GM20000 (cell line): ENCODE measurements around the gene CNST.

Source experiments
- DNase-seq: peaks from one replicate; pipeline ENCODE4 v3.0.0; 2012; ENCODE audit warnings: low spot score
- TF ChIP-seq, protein P1 (sequence below): IDR thresholded peaks from 2 replicates; pipeline ENCODE4 v1.5.1; 2012; ENCODE audit warnings: mild to moderate bottlenecking, control low read depth; ENCODE audit errors: extremely low read depth, missing control alignments

The CNST gene

DNA sequence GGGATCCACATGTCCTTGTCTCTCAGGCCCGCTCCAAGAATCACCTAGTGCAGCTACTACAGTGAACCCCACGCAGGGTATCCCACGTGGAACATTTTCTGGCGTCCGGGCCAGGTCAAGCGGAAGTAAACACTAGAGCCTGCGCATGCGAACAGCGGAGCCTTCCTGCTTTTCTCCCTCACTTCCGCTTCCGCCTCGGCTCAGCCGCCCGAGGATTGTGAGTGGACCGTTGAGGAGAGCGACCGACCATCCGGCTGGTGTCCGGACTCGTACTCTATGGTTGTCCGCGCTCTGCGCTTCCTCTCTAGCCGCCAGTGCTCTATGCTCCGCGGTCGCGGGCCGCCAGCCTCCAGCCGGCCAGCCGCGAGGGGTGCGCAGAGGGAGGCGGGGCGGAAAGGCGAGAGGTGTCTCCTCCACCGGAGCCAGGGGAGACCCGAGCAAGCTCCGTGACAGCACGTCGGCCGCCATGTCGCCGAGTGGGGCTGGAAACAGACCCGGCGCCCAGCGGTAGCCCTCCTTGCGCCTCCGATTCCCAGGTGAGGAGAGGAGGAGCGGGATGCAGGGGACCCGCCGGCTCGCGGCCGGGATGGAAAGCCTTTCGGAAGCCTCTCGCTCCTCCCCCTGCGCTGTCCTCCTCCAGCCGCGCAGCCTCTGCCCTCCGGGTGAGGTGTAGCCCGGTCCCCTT lies at the start of gene CNST, which contains the start of gene TFB2M:
Gene CNST, plus strand, starts transcription at position 329 of the 685 bp plus-strand sequence. CDS start 25,107 bp downstream, outside the sequence.
Gene TFB2M, minus strand, starts transcription at position 134 of the 685 bp plus-strand sequence. Its CDS starts 123 bp downstream, at position 11.
- peak; percentile 89 for DNase-seq
- TF ChIP-seq, protein P1, sequence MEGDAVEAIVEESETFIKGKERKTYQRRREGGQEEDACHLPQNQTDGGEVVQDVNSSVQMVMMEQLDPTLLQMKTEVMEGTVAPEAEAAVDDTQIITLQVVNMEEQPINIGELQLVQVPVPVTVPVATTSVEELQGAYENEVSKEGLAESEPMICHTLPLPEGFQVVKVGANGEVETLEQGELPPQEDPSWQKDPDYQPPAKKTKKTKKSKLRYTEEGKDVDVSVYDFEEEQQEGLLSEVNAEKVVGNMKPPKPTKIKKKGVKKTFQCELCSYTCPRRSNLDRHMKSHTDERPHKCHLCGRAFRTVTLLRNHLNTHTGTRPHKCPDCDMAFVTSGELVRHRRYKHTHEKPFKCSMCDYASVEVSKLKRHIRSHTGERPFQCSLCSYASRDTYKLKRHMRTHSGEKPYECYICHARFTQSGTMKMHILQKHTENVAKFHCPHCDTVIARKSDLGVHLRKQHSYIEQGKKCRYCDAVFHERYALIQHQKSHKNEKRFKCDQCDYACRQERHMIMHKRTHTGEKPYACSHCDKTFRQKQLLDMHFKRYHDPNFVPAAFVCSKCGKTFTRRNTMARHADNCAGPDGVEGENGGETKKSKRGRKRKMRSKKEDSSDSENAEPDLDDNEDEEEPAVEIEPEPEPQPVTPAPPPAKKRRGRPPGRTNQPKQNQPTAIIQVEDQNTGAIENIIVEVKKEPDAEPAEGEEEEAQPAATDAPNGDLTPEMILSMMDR, result no peak

GRCh38 chr1:246517391-246517790 lies 48.9 kb upstream of the CNST start:
- TF ChIP-seq, protein P1, result no peak
- no peak for DNase-seq

DNA sequence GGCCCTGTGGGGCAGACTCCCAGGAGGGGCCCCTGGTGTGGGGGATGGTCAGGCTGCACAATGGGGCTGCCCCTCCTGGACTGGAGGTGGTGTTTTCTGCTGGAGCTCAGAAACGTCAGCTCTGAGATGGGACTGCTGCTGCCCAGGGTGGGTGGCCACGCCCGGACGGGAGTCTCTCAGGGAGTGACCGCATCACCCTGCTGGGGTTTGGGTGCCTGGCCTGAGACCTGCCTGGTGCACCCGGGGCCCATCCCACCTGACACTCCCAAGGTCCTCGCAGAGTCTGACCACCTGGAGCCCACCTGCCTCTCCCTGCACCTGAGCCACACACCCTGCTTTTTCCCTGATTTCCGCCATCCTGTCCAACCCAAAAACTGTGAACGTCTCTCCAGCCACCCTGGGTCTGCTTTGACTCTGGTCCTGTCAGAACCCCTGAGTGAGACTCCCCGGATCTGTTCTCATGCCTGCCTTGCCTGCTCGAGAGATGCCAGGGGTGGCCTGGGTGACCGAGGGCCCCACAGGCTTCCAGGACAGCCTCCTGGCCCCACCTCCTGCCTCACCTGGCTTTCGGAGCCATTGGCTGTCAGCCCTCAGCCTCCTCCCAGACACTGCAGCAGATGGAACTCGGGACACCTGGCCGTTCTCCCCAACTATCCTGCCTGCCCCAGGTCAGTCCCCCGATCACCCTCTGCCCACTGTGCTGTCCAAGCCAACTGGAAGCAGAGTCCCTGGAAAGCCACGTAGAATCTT lies 47.6 kb upstream of the CNST start:
- DNase-seq, result no peak
- TF ChIP-seq, protein P1, result no peak

GRCh38 chr1:246519514-246519913 lies 46.7 kb upstream of the CNST start:
- DNase-seq, result no peak

GRCh38 chr1:246526380-246526779 lies 39.9 kb upstream of the CNST start:
- DNase-seq, result no peak

More at GRCh38 chr1:246519514-246519913, 46.7 kb upstream of the CNST start:
- TF ChIP-seq, protein P1, result no peak

DNA sequence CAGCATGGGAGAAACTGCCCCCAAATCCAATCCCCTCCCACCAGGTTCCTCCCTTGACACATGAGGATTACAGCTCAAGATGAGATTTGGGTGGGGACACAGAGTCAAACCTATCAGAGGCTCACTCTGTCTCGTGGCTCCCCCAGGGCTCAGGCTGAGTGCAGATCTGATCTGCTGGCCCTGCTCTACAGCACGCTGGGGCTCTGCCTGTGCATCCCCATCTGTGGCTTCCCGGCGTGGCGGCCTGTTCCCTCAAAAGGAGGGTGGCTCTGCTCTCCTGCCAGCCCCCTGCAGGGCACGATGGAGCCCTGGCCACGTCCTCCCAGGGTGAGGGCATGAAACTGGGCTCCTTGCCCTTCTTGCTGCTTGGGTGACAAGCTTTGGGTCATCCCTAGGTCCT lies 39.3 kb upstream of the CNST start:
- TF ChIP-seq, protein P1, result no peak

More at GRCh38 chr1:246526380-246526779, 39.9 kb upstream of the CNST start:
- TF ChIP-seq, protein P1, result no peak

More for the DNA sequence above, 39.3 kb upstream of the CNST start:
- no peak for DNase-seq
